ENCODE results near the gene FUNDC1. TPM values are rescaled to one million over a fixed set of nuclear protein-coding genes. Genes with fewer than 3 reads are reported as not detected.
A peak's percentile ranks its signal among the peaks of the same experiment; 100 is the strongest.

Gene FUNDC1
- total RNA-seq, 2 experiments from 2014 or later = 11.6 to 11.9 TPM

DNA sequence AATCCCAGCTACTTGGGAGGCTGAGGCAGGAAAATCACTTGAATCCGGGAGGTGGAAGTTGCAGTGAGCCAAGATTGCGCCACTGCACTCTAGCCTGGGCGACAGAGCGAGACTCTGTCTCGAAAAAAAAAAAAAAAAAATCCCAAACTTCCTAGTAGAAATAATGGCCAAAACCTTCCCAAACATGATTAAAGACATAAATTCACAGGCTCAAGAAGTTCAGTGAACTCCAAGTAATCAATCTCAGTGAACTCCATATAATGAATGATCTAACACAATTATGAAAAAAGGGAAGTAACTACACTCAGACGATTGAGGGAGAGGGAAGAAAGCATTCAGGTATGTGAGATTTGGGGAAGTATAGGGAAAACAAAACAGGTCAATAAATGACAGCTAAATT, 6.5 kb downstream of the FUNDC1 start:
- Mint-ChIP-seq H3K4me1 (ENCODE audit: low read depth) (peaks cover 11% of the 10 kb centered on the region), H3K36me3 (ENCODE audit: low read depth) (peaks cover 13% of the 10 kb centered on the region), H3K4me3 (no peak overlapping the region), H3K27me3 (no peaks in the 10 kb centered on the region), H3K27ac (no peak overlapping the region), H3K9me3 (no peaks in the 10 kb centered on the region)
- ATAC-seq (no peak), DNase-seq (no peak)
- POLR2A ChIA-PET = no interaction called here
- no peak for TF ChIP-seq CTCF (IDR thresholded peaks at IDR 0.05)
- intact Hi-C loops (cut with micrococcal nuclease) = no loop called here
- CTCF ChIA-PET = no interaction called here

- Mint-ChIP-seq H3K4me3 (no peak overlapping the region), H3K27ac (no peak overlapping the region), H3K9me3 (no peaks in the 10 kb centered on the region), H3K27me3 (no peaks in the 10 kb centered on the region), H3K4me1 (ENCODE audit: low read depth) (peaks cover 6% of the 10 kb centered on the region), H3K36me3 (ENCODE audit: low read depth) (peaks cover 3% of the 10 kb centered on the region)
- ChIA-PET POLR2A (no interaction called here), CTCF (no interaction called here)
- DNase-seq (no peak), ATAC-seq (no peak)
- intact Hi-C loops (cut with micrococcal nuclease) = no loop called here
- no peak for TF ChIP-seq CTCF (IDR thresholded peaks at IDR 0.05)
Observed at GRCh38 chrX:44529310-44529709, 13.3 kb downstream of the FUNDC1 start.

DNA sequence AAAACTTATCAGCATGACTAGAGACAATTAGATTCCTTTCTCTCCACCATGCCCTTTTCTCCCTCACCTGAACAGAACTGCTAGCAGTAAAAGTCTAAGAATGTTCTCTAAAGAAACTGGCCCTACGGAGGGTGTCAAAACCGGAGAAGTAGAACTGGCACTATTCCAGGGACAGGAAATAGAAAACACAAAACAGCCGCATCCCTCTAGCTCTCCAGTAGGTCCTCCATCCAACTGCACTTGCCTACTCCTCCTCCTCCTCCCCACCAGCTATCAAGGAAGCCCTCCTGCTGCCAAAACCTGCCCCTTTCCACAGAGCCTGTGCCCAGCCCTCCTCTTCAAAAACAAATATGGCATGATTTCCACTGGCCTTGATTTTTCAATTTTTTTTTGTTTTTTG, 28.4 kb downstream of the FUNDC1 start:
- intact Hi-C loops (cut with micrococcal nuclease) = no loop called here
- POLR2A ChIA-PET = no interaction called here
- CTCF ChIA-PET = no interaction called here
- Mint-ChIP-seq H3K4me1 (ENCODE audit: low read depth) (no peaks in the 10 kb centered on the region), H3K36me3 (ENCODE audit: low read depth) (no peaks in the 10 kb centered on the region), H3K4me3 (no peak overlapping the region), H3K9me3 (no peaks in the 10 kb centered on the region), H3K27ac (no peak overlapping the region), H3K27me3 (no peaks in the 10 kb centered on the region)
- TF ChIP-seq CTCF (IDR thresholded peaks at IDR 0.05) = no peak
- ATAC-seq (no peak), DNase-seq (no peak)

DNA sequence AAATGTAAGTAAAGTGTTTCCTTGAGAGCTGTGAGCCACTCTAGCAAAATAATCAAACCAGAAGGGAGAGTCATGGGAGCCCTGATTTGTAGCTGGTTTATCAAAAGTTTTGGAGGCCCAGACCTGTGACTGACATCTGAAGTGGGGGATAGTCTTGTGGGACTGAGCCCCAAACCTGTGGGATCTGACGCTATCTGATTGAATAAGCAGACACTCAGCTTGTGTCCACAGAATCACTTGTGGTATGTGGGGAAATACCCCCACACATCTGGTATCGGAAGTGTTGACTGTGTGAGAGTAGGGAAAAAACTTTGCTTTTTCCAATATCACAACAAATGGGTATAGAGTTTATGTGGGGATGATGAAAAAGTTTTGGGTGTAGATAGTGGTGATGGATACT, 35.4 kb downstream of the FUNDC1 start:
- DNase-seq = peak; percentile 19
- H3K4me1 Mint-ChIP-seq (ENCODE audit: low read depth) = peaks cover 5% of the 10 kb centered on the region
- peak; percentile 65 for ATAC-seq
- intact Hi-C loops (cut with micrococcal nuclease) = no loop called here
- no peak overlapping the region for H3K4me3 Mint-ChIP-seq
- POLR2A ChIA-PET = no interaction called here
- CTCF ChIA-PET = no interaction called here
- H3K27me3 Mint-ChIP-seq = no peaks in the 10 kb centered on the region
- H3K36me3 Mint-ChIP-seq (ENCODE audit: low read depth) = no peaks in the 10 kb centered on the region
- TF ChIP-seq CTCF (IDR thresholded peaks at IDR 0.05) = no peak
- H3K9me3 Mint-ChIP-seq = no peaks in the 10 kb centered on the region
- H3K27ac Mint-ChIP-seq = no peak overlapping the region

GRCh38 chrX:44506678-44507077, 36.0 kb downstream of the FUNDC1 start:
- Mint-ChIP-seq H3K4me1 (ENCODE audit: low read depth) (peaks cover 5% of the 10 kb centered on the region), H3K9me3 (no peaks in the 10 kb centered on the region), H3K36me3 (ENCODE audit: low read depth) (no peaks in the 10 kb centered on the region), H3K27me3 (no peaks in the 10 kb centered on the region), H3K4me3 (no peak overlapping the region), H3K27ac (no peak overlapping the region)
- ATAC-seq (no peak), DNase-seq (no peak)
- intact Hi-C loops (cut with micrococcal nuclease) = no loop called here
- ChIA-PET POLR2A (no interaction called here), CTCF (no interaction called here)
- TF ChIP-seq CTCF (IDR thresholded peaks at IDR 0.05) = no peak
